ENCODE data around the gene FHL3.
A peak's percentile ranks its signal among the peaks of the same experiment; 100 is the strongest.

Gene FHL3

GRCh38 chr1:38009841-38010180 is 4.5 kb upstream of the FHL3 start:
- Histone ChIP-seq H3K27me3 (ENCODE audit: insufficient read depth, poor library complexity, severe bottlenecking) (no peaks in the 10 kb centered on the region), H3K4me3 (replicated peaks; ENCODE audit: insufficient read depth, low read length) (no peak overlapping the region), H3K27ac (replicated peaks) (peak overlapping the region; percentile 78)
- TF ChIP-seq, protein P1, sequence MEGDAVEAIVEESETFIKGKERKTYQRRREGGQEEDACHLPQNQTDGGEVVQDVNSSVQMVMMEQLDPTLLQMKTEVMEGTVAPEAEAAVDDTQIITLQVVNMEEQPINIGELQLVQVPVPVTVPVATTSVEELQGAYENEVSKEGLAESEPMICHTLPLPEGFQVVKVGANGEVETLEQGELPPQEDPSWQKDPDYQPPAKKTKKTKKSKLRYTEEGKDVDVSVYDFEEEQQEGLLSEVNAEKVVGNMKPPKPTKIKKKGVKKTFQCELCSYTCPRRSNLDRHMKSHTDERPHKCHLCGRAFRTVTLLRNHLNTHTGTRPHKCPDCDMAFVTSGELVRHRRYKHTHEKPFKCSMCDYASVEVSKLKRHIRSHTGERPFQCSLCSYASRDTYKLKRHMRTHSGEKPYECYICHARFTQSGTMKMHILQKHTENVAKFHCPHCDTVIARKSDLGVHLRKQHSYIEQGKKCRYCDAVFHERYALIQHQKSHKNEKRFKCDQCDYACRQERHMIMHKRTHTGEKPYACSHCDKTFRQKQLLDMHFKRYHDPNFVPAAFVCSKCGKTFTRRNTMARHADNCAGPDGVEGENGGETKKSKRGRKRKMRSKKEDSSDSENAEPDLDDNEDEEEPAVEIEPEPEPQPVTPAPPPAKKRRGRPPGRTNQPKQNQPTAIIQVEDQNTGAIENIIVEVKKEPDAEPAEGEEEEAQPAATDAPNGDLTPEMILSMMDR (IDR thresholded peaks at IDR 0.05; ENCODE audit: insufficient read depth, low read length): no peak
- TF ChIP-seq POLR2AphosphoS5 (IDR thresholded peaks at IDR 0.05; ENCODE audit: low read depth) (no peak), SPI1 (IDR thresholded peaks at IDR 0.05; ENCODE audit: borderline replicate concordance, low read depth) (no peak), GABPA (IDR thresholded peaks at IDR 0.05; ENCODE audit: low read depth) (no peak)
- TF ChIP-seq, protein P2, sequence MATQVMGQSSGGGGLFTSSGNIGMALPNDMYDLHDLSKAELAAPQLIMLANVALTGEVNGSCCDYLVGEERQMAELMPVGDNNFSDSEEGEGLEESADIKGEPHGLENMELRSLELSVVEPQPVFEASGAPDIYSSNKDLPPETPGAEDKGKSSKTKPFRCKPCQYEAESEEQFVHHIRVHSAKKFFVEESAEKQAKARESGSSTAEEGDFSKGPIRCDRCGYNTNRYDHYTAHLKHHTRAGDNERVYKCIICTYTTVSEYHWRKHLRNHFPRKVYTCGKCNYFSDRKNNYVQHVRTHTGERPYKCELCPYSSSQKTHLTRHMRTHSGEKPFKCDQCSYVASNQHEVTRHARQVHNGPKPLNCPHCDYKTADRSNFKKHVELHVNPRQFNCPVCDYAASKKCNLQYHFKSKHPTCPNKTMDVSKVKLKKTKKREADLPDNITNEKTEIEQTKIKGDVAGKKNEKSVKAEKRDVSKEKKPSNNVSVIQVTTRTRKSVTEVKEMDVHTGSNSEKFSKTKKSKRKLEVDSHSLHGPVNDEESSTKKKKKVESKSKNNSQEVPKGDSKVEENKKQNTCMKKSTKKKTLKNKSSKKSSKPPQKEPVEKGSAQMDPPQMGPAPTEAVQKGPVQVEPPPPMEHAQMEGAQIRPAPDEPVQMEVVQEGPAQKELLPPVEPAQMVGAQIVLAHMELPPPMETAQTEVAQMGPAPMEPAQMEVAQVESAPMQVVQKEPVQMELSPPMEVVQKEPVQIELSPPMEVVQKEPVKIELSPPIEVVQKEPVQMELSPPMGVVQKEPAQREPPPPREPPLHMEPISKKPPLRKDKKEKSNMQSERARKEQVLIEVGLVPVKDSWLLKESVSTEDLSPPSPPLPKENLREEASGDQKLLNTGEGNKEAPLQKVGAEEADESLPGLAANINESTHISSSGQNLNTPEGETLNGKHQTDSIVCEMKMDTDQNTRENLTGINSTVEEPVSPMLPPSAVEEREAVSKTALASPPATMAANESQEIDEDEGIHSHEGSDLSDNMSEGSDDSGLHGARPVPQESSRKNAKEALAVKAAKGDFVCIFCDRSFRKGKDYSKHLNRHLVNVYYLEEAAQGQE (IDR thresholded peaks at IDR 0.05; ENCODE audit: insufficient replicate concordance, low read depth): no peak
- no peak for DNase-seq (ENCODE audit: low read depth in 1 of 2, low spot score in 1 of 2)

GRCh38 chr1:38009088-38009840 is 4.0 kb upstream of the FHL3 start:
- H3K27me3 ChIP-seq (ENCODE audit: insufficient read depth, poor library complexity, severe bottlenecking): no peaks in the 10 kb centered on the region
- no peak overlapping the region for H3K4me3 ChIP-seq (replicated peaks; ENCODE audit: insufficient read depth, low read length)
- peak overlapping the region; percentile 78 for H3K27ac ChIP-seq (replicated peaks)
- TF ChIP-seq, protein P2 (IDR thresholded peaks at IDR 0.05; ENCODE audit: insufficient replicate concordance, low read depth): no peak
- TF ChIP-seq GABPA (IDR thresholded peaks at IDR 0.05; ENCODE audit: low read depth): no peak
- TF ChIP-seq, protein P1 (IDR thresholded peaks at IDR 0.05; ENCODE audit: insufficient read depth, low read length): no peak
- TF ChIP-seq POLR2AphosphoS5 (IDR thresholded peaks at IDR 0.05; ENCODE audit: low read depth): no peak
- peak; percentile 82 to 83 for DNase-seq (ENCODE audit: low read depth in 1 of 2, low spot score in 1 of 2)

- Histone ChIP-seq H3K4me3 (replicated peaks; ENCODE audit: insufficient read depth, low read length) (peak overlapping the region; percentile 60), H3K27me3 (ENCODE audit: insufficient read depth, poor library complexity, severe bottlenecking) (no peaks in the 10 kb centered on the region), H3K27ac (replicated peaks) (no peak overlapping the region; the same call in 1 of the 2 replicates)
- DNase-seq (ENCODE audit: low read depth in 1 of 2, low spot score in 1 of 2): no peak
- no peak for TF ChIP-seq SPI1 (IDR thresholded peaks at IDR 0.05; ENCODE audit: borderline replicate concordance, low read depth)
- TF ChIP-seq, protein P2 (IDR thresholded peaks at IDR 0.05; ENCODE audit: insufficient replicate concordance, low read depth): no peak
- no peak for TF ChIP-seq POLR2AphosphoS5 (IDR thresholded peaks at IDR 0.05; ENCODE audit: low read depth)
- no peak for TF ChIP-seq GABPA (IDR thresholded peaks at IDR 0.05; ENCODE audit: low read depth)
- TF ChIP-seq, protein P1 (IDR thresholded peaks at IDR 0.05; ENCODE audit: insufficient read depth, low read length): no peak
These were observed 904 bp upstream of the FHL3 start for GRCh38 chr1:38006008-38006828.

All from HL-60 (cell line).